HG03108 (cell line): ENCODE results near the gene EBF3.

Experiments used
- ATAC-seq: cut with Tn5 transposase; IDR thresholded peaks from one replicate; pipeline ENCODE4 v1.9.1; 2021; ENCODE audit warnings: moderate library complexity; ENCODE audit not compliant: unreplicated experiment

The EBF3 gene

DNA sequence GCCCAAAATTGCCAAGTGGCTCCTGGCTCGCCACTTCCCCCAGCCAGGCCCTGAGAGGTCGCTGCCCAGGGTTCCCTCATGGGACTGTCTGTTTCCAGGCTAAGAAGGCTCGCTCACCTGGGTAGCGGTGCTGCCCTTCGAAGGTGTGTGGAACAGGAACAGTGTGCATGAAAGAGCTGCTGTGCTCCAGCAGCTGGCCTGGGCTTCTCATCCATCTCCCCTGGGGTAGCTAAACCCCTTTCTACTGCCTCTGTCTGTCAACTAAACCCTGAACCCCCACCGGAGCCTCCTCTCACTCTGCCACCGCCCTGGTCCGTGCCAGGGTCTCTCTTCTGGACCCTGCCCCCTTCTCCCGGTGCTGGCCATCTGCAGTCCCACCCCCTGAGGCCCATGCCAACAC, 152.9 kb downstream of the EBF3 start:
- ATAC-seq, result no peak

DNA sequence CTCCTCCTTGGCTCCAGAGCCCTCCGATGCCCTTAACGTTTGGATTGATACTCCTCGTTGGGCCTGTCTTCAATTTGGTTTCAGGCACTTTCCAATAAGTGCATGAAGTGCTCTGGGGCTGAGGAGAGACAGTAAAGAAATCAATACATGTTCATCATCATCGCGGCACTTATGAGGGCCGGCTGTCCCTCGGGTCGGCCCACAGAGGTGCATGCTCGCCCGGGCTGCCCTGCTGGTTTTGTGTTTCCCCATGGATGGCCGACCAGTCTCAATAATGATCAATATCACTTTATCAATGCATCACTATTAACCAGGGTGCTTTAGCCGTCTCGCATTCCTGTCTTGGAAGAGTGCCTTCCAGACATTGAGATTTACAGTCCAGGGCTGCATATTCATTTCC, 154.2 kb downstream of the EBF3 start:
- no peak for ATAC-seq

DNA sequence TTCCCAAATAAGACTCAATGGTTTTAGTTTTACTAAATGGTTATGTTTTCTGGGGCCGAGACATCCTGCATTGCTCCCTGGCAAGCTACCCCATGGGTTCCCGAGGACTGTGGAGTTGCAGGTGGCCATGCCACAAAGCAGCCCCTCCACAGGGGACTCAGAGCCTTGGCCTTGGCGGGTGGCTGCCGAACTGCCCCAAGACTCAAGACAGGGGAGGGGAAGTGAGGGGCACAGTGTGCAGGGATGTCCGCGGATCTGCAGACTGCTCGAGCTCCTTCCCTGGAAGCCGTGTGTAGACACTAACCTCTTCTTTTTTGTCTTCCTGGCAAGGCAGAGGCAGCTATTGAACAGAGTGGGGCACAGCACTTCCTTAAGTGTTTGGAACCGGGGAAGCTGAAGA, 154.6 kb downstream of the EBF3 start:
- no peak for ATAC-seq

DNA sequence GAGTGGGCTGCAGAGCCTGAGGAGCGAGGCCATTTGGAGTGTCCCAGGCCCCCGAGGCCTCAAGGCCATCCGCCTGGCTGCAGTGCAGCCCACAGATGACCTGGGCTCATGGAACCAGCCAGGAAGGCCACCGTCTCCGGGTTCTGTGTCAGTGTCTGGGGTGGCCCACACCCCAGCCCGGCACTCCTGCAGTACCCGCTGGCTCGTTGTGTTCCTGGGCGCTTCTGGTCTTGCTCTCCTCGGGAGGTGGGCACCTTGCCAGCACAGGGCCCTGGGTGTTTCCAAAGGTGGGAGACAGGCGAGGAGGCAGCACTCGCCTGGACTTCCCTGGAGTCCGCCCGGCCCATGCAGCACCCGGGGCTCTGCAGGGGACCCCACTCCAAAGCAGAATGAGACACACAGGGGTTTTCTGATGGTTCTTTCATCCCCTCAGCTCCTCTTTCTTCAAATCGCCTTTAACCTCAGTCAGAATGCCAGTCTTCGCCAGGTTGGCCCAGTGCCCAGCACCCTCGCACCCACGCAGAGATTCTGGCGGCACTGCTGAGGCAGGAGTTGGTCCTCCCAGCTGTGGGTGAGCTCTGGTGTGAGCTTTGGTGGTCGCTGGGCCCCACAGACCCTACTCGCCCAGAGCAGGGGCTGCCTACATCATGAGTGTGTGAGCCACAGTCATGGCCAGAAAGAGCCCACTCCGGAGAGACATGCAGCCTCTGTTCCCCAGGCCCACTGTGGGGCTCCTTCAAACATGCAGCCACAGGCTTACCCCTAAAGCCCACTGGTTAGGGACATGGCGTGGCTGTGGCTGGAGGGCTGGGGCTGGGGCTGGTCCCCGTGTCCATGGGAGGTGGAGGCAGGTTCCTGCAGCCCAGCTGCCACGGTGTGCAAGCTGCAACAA, 155.7 kb downstream of the EBF3 start:
- no peak for ATAC-seq

DNA sequence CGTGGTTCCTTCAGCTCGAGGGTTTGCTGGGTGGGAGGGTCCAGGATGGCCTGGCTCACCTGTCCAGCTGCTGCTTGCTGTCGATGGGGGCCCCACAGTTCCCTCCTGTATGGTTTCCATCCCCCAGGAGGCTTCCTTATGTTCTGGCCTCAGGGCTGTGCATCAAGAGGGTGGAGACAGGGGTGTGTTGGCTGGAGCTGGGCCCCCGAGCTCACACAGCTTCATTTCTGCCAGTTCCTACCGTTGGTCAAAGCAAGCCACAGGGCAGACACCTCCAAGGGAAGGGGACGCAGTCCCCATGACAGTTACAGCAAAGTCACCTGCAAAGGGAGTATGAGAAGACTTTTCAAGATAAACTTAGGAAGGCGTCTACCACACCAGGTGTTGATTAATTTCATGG, 156.9 kb downstream of the EBF3 start:
- ATAC-seq, result no peak

DNA sequence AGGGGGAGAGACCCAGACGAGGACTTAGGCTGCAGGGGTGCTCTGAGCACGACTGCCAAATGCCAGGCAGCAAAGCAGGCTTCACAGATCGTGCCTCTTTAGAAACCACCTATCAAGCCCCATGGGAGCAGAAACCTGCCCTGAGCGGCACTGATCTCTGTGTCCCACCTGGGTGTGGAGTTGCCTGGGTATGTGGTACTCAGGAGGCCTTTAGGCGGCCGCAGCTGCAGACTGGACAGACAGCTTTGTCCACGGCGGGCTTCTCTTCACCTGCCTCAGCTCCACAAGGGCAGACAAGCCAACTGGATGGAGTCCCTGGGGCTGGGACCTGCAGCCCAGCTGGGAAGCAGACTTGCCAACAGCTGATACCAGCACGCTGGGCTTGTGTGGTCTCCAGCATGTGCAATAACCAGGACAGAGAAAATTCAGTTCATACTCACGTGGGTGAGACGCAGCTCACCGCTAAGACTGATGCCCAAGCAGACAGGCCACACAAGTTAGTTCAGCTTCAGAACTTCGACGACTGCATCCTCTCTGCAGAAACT, 163.2 kb downstream of the EBF3 start:
- ATAC-seq, result no peak

DNA sequence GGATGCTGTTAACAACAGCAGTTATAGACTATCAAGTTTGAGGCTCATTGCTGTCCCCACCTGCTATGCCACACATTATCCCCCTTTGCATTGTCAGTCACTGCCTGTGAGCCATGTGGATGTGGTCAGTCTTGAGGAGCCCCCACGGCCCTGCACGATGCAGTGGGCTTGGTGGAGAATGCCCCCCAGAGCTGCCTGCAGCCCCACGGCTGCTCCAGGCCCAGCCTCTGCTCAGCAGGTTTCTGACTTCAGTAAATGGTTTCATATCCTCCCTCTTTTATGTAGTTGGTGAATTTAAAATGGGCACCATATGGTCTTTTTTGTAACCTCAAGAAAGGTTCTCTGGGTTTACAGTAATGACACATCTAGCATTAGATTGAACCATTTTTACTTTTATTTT, 164.1 kb downstream of the EBF3 start:
- no peak for ATAC-seq

DNA sequence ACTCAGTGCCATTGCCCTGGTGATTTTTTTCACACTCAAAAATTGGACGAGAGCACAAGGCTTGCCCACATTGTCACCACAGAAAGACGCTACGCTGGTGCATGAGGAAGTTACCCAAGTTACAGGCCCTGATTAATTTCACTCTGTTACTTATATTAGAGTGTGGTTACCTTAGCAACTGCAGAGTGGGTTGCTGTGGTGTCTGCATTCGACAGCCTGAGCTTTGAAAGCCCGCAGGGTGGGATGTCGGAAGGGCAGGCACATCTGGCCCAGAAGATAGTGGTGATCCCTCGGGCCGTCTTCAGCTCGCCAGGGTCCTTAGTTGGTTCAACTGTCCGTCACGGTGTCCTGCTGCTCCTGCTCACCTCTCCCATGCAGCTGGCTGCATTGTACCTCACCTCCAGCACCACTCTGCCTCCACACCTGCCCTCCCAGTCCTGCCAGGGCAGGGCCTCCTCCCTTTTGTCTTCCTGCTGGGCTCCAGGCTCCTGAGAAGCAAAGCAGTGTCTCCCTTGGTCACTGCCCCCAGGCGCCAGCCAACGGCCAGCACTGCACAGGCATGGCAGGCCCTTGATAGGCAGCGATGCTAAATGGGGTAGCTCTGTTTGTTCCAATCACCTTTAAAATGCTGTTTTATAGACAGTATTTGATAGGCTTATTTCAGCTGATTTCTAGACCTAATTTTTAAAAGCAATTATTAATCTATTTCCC, 167.2 kb downstream of the EBF3 start:
- no peak for ATAC-seq

DNA sequence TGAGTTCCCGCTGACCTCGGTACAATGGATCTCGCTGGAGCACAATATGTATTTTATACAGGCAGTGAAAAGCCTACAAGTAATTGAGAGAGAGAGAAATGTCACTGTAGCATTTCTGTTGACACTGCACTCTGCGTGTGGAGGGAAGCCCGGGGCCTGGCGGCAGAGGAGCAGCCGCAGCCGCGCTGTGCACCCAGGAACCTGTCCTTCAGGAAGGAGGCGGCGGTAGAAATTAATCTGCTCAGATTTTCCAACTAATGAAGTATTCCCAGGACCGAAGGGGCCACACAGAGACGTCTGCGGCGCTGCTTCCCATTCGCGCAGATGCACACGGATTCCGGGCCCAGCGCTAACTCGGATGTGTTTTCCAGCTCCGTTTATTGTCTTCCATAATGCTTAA, 170.1 kb downstream of the EBF3 start:
- ATAC-seq, result no peak

DNA sequence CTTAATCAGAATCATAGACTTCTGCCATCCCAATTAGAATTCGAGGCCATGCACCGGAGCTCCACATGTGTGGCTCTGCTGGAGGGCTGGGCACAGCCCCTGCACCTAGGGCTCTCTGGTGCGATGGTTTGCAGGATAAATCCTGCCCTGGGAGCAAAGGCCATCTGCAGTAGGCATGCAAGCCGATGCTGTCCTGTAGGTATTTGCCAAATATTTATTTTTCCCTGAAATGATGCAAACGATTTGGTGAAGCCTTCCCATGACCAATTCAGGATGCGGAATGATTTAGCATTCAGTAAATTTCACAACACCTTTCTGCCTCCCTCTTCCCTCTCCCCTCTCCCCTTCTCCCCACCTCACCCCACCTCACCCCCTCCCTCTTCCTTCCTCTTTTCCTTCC, 170.6 kb downstream of the EBF3 start:
- no peak for ATAC-seq

DNA sequence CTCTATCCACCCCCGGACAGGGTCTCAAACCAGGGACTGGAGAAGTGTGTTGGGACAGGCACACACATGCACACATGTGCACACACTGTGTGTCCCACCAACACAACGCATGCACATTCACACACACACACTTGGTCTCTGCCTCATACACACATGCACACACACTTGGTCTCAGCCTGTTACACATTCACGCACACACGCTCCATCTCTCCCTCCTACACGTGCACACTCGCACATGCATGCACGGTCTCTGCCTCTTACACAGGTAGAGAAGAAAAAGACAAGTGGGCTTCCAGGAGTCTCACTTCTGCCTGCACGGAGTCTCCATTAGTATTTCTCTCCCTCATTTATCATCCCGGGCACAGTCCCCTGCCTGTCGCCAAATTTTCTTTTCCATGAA, 171.2 kb downstream of the EBF3 start:
- no peak for ATAC-seq

DNA sequence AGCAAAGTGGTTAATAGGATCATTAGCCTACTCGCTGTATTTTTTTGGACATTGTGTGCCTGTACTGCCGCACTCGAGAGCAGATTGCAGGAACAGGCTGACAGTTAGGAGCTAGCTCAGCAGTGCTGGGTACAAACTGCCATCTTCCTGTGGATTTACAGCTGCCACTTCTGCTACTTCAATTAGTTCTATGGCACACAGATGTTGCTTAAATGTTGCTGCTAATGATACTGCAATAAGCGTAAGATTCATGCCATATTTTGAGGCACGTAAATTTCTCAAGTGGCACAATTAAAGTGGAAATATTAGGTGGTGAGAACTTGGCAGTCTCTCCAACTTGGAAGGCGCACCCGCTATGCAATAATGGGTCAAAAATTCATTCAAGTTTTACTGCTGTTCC, 171.9 kb downstream of the EBF3 start:
- no peak for ATAC-seq

DNA sequence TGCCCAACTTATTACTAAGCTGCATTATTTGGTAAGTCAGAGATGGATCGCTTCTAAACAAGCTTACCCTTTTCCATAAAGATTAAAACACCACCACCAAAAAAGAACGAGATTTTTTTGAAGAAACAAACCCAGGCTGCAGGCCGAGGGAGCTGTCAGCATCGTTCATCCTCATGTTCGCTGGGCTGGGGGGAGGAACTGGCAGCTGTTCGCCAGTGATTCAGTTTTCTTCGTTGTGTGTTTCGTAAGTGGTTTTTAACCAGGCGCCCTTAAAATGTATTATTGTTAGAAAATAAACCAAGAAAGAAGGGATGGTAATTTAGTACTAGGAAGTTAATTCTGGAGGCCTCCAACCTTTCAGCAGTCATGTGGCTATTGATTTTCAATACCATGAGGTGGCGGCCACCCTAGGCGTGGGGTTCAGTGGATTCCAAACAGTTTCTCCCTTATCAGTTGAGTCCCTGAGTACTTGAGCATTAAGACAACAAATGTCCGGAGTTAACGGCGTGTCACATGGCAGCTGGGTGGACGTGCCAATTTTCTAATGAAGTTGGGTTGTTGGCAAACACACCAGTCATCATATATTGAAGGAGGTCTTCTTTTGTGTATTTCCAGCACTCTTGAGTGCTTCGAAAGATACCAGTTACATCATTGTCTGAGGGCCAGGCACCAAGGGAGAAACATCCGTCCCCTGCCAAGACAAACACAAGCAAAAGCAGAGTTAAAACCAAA, 173.2 kb downstream of the EBF3 start:
- ATAC-seq, result no peak

DNA sequence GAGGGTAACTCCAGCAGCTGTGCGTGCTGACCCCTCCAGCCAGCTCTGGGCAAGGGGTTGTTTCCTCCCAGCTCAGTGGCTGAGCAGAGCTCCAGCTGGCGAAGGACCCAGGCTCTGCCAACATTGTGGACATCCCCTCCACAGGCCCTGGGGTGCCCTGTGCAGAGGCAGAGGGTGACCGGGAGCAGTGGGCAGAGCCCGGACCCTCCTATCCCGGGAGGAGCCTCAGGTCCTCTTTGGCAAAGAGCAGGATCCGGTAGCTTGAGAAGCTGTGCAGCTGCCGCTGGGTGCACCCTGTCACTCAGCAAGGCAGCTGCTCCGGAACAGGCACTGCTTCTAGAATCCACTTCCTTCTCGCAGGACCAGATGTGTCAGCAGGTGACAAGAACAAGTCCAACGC, 175.9 kb downstream of the EBF3 start:
- ATAC-seq, result no peak

DNA sequence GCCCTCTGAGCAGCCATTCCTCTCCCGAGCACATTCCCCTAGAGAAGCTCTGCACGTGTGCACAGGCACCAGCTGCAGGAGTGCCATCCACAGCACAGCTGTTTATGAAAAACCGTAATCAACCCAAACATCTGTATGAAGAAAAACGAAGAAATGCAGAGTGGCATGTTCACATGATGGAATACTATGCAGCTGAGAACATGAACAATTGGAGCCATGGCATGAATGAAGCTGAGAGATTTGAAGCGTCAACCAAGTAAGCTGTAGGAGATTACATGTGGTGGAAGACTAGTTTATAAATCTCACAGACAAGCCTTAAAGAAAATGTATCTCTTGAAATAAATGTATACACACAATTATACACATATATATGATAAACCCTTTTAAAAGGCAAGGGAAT, 176.5 kb downstream of the EBF3 start:
- ATAC-seq, result no peak

DNA sequence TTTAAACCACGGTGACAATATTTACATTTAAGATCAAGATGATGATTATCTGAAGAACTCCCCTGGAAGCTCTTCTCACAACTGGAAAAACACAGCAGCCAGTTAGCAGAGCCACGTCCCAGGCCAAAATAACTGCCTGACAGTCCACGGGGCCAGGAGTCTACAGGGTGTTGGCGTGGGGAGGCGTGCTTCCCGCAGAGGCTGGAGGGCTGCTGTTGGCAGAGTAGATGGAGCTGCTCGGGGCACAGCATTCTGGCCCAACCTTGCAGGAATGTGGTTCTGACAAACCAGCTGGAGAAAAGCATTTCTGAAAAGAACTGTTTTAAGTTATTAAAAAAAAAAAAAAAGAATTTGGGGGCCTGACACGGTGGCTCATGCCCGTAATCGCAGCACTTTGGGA, 177.9 kb downstream of the EBF3 start:
- no peak for ATAC-seq

DNA sequence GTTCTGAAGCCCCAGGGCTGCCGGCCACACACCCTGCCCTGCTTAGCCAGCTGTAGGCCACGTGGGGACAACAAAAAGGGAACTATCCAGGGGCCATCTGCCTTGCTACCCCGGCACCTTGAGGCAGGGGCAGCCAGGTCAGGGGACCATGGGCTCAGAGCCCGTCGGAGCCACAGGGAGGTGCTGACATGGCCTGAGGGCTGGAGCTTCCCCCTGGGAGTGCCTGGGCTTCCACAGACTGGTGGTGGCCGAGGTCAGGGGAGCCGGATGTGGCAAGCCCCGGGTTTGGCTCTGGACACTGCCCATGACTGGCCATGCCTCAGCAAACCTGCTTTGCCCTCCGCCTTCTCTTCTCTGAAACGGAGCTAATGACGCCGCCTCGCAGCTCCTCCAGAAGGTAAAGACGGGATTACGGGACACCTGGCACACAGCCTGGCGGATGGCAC, 178.5 kb downstream of the EBF3 start:
- no peak for ATAC-seq
